DND-41 (cell line): ENCODE results near the gene SLAMF9.

Source experiments
- CTCF ChIP-seq: IDR thresholded peaks from 2 replicates; pipeline ENCODE4 v1.5.1; 2012; ENCODE audit warnings: borderline replicate concordance, low read length, moderate library complexity, mild to moderate bottlenecking; ENCODE audit not compliant: poor library complexity, severe bottlenecking; ENCODE audit errors: extremely low read depth
- EZH2 ChIP-seq: IDR thresholded peaks from 3 replicates; pipeline ENCODE4 v1.6.1; 2012; ENCODE audit warnings: borderline replicate concordance, low read depth, mild to moderate bottlenecking, moderate library complexity, low read length, inconsistent platforms; ENCODE audit not compliant: severe bottlenecking

- TF ChIP-seq CTCF (no peak), EZH2 (no peak)
These were observed 11.2 kb upstream of the SLAMF9 start for GRCh38 chr1:159965263-159965662.
